Stimulated activated CD4-positive, alpha-beta T cell treated with anti-CD3 and anti-CD28 coated beads, Interleukin-4, amount 100 ng/mL, for 24 hours (primary cell): Measurements from ENCODE around the gene SHANK1.
"Not testable (repeated sequence)": the region's sequence is repeated elsewhere in the genome, so short reads cannot be mapped to it uniquely, and the experiment has no call there.

Experiments
- DNase-seq: peaks from one replicate; pipeline ENCODE4 v3.0.0-alpha.2; 2020

Gene SHANK1

GRCh38 chr19:50719566-50719965 lies at the start of gene SHANK1:
TSS of gene SHANK1 (minus strand) at chr19:50719802. CDS start at chr19:50716919, 2,883 bp downstream.
- no peak for DNase-seq

GRCh38 chr19:50768277-50768676 lies 48.7 kb upstream of the SHANK1 start:
- DNase-seq, result no peak

- not testable (repeated sequence) for DNase-seq
Observed at GRCh38 chr19:50767263-50767662, 47.7 kb upstream of the SHANK1 start.

- not testable (repeated sequence) for DNase-seq
Observed at GRCh38 chr19:50766746-50767145, 47.1 kb upstream of the SHANK1 start.

GRCh38 chr19:50764409-50764808 lies 44.8 kb upstream of the SHANK1 start:
- no peak for DNase-seq

GRCh38 chr19:50763521-50763920 lies 43.9 kb upstream of the SHANK1 start:
- DNase-seq, result not testable (repeated sequence)

GRCh38 chr19:50761501-50761900 lies 41.9 kb upstream of the SHANK1 start:
- not testable (repeated sequence) for DNase-seq

GRCh38 chr19:50759886-50760285 lies 40.3 kb upstream of the SHANK1 start:
- DNase-seq, result no peak

GRCh38 chr19:50759076-50759475 lies 39.5 kb upstream of the SHANK1 start:
- DNase-seq, result not testable (repeated sequence)

- not testable (repeated sequence) for DNase-seq
Observed at GRCh38 chr19:50757624-50758023, 38.0 kb upstream of the SHANK1 start.

GRCh38 chr19:50756244-50756643 lies 36.6 kb upstream of the SHANK1 start:
- DNase-seq, result not testable (repeated sequence)

- no peak for DNase-seq
Observed at GRCh38 chr19:50753879-50754278, 34.3 kb upstream of the SHANK1 start.

GRCh38 chr19:50750010-50750409 lies 30.4 kb upstream of the SHANK1 start:
- DNase-seq, result no peak

GRCh38 chr19:50749490-50749889 lies 29.9 kb upstream of the SHANK1 start:
- no peak for DNase-seq

- DNase-seq, result not testable (repeated sequence)
Observed at GRCh38 chr19:50747141-50747540, 27.5 kb upstream of the SHANK1 start.

GRCh38 chr19:50745221-50745620 lies 25.6 kb upstream of the SHANK1 start:
- no peak for DNase-seq

- DNase-seq, result no peak
Observed at GRCh38 chr19:50743537-50743936, 23.9 kb upstream of the SHANK1 start.

GRCh38 chr19:50741179-50741933 lies 21.8 kb upstream of the SHANK1 start:
- no peak for DNase-seq

- no peak for DNase-seq
Observed at GRCh38 chr19:50739914-50740426, 20.4 kb upstream of the SHANK1 start.

- DNase-seq, result no peak
Observed at GRCh38 chr19:50739132-50739913, 19.7 kb upstream of the SHANK1 start.

- no peak for DNase-seq
Observed at GRCh38 chr19:50736338-50736737, 16.7 kb upstream of the SHANK1 start.

GRCh38 chr19:50735869-50736268 lies 16.3 kb upstream of the SHANK1 start:
- no peak for DNase-seq

GRCh38 chr19:50729894-50730293 lies 10.3 kb upstream of the SHANK1 start:
- no peak for DNase-seq
